ENCODE measurements around the gene NFE2L2. TPM values are rescaled to one million over a fixed set of nuclear protein-coding genes. Genes with fewer than 3 reads are reported as not detected.
A peak's percentile ranks its signal among the peaks of the same experiment; 100 is the strongest.

Gene NFE2L2
- polyA plus RNA-seq, 1 experiment = 321 TPM

GRCh38 chr2:177295484-177295883 lies 31.0 kb upstream of the NFE2L2 start:
- ChIA-PET CTCF (interaction anchor here (0.5 to 2.3 kb wide), 17 partner anchors 9 to 309 kb away, joined by 3 to 16 read pairs (median 4); partner anchors contain the start of gene NFE2L2), POLR2A (interaction anchor here (1.7 to 3.1 kb wide), 3 partner anchors 19 to 31 kb away, joined by 5 to 24 read pairs (median 7); partner anchors contain the start of gene NFE2L2)
- Histone ChIP-seq H3K9me3 (ENCODE audit: control insufficient read depth, insufficient read depth, low read length) (no peaks in the 10 kb centered on the region), H3K27ac (ENCODE audit: low read depth, low read length) (peak overlapping the region; percentile 49), H3K27me3 (ENCODE audit: control insufficient read depth, insufficient read depth, low read length) (no peaks in the 10 kb centered on the region), H3K4me3 (ENCODE audit: low read depth, low read length) (peak overlapping the region; percentile 15)
- TF ChIP-seq CTCF (IDR thresholded peaks at IDR 0.05; ENCODE audit: low read depth, low read length) = no peak
- DNase-seq (ENCODE audit: low read depth, low spot score) = peak; percentile 58

- DNase-seq (ENCODE audit: low read depth, low spot score) = no peak
- Histone ChIP-seq H3K27me3 (ENCODE audit: control insufficient read depth, insufficient read depth, low read length) (no peaks in the 10 kb centered on the region), H3K9me3 (ENCODE audit: control insufficient read depth, insufficient read depth, low read length) (no peaks in the 10 kb centered on the region), H3K4me3 (ENCODE audit: low read depth, low read length) (no peak overlapping the region), H3K27ac (ENCODE audit: low read depth, low read length) (no peak overlapping the region)
- ChIA-PET CTCF (interaction anchor here (0.7 kb wide), 1 partner anchor 57 kb away, joined by 6 read pairs; no protein-coding TSS in a partner anchor), POLR2A (no interaction called here)
- TF ChIP-seq CTCF (IDR thresholded peaks at IDR 0.05; ENCODE audit: low read depth, low read length) = no peak
These were observed 27.2 kb upstream of the NFE2L2 start for GRCh38 chr2:177291701-177292100.

DNA sequence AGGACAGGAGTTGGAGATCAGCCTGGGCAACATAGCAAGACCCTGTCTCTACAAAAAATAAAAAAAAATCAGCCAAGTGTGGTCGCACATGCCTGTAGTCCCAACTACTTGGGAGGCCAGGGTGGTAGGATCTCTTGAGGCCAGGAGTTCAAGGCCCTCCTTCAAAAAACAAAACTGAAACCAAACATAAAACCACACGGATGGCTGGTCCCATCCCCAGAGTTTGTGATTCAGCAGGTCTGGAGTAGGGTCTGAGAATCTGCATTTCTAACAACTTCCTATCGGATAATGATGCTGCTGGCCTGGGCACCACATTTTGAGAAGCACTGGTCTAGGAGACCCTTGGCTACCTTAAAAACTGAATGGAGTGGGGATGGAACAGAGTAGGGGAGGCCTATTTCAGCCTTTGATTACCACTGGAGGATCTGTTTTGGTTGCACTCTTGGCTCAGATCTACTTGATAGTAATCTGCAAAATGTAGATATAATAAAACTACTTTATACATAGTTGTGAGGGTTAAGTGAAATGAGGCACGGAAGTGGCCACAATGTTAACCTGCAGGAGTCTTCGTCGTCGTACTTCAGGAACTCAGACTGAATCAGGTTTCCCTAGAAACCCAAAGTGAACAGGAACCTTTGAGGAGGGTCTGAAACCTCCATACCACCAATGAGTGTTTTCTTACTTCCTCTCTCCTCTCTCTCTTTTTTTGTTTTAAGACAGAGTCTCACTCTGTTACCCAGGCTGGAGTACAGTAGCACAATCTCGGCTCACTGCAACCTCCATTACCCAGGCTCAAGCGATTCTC lies 25.5 kb upstream of the NFE2L2 start:
- Histone ChIP-seq H3K4me3 (ENCODE audit: low read depth, low read length) (no peak overlapping the region), H3K27ac (ENCODE audit: low read depth, low read length) (no peak overlapping the region), H3K27me3 (ENCODE audit: control insufficient read depth, insufficient read depth, low read length) (no peaks in the 10 kb centered on the region), H3K9me3 (ENCODE audit: control insufficient read depth, insufficient read depth, low read length) (no peaks in the 10 kb centered on the region)
- no peak for DNase-seq (ENCODE audit: low read depth, low spot score)
- ChIA-PET CTCF (interaction anchor here (1.0 kb wide), 1 partner anchor 200 kb away, joined by 3 read pairs; no protein-coding TSS in a partner anchor), POLR2A (interaction anchor here (0.6 kb wide), 1 partner anchor 71 kb away, joined by 3 read pairs; no protein-coding TSS in a partner anchor)
- TF ChIP-seq CTCF (IDR thresholded peaks at IDR 0.05; ENCODE audit: low read depth, low read length) = no peak

- POLR2A ChIA-PET = no interaction called here
- Histone ChIP-seq H3K9me3 (ENCODE audit: control insufficient read depth, insufficient read depth, low read length) (no peaks in the 10 kb centered on the region), H3K27me3 (ENCODE audit: control insufficient read depth, insufficient read depth, low read length) (no peaks in the 10 kb centered on the region), H3K27ac (ENCODE audit: low read depth, low read length) (no peak overlapping the region), H3K4me3 (ENCODE audit: low read depth, low read length) (no peak overlapping the region)
- CTCF ChIA-PET = no interaction called here
- no peak for TF ChIP-seq CTCF (IDR thresholded peaks at IDR 0.05; ENCODE audit: low read depth, low read length)
- DNase-seq (ENCODE audit: low read depth, low spot score) = no peak
These were observed 23.3 kb upstream of the NFE2L2 start for GRCh38 chr2:177287814-177288213.
